ENCODE data around the gene STX18. TPM values are rescaled to one million over a fixed set of nuclear protein-coding genes. Genes with fewer than 3 reads are reported as not detected.

Gene STX18
- total and polyA plus RNA-seq, 10 of the 15 experiments (the other 5 are each of a cell fraction or from before 2014, with no cell fraction given) = 8.2 to 46.6 (median 31.1) TPM

DNA sequence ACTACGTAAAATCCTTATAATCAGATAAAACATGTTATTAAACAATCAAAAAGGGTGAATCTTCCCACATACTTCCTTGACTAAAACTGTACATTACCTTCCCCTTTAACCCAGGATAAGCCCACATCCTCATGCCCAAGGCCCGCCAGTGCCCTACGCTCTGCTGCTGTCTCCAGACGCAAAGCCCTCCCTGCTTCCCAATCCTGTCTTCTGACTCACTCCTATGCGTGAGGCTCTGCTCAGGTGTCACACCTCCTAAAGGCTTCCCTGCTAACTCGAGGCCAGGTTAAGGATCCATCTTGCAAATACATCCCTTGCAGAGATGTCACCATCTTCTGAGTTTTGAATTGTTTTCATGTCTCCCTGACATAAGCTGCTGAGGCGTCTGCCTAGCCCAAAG is 61.6 kb downstream of the STX18 start:
- H3K9me3 ChIP-seq (replicated peaks; ENCODE audit: control insufficient read depth, insufficient read depth, low read length) = no peaks in the 10 kb centered on the region
- POLR2A ChIA-PET = no interaction called here
- BruUV-seq (replicated peaks) = no TSS peak
- no peak overlapping the region for H3K4me3 ChIP-seq
- no peak overlapping the region for H3K9ac ChIP-seq (ENCODE audit: control insufficient read depth, insufficient read depth, low read length)
- no peaks in the 10 kb centered on the region; the same call in 1 of the 2 replicates for H3K79me2 ChIP-seq (ENCODE audit: control insufficient read depth, insufficient read depth, low read length)
- intact Hi-C loops (cut with micrococcal nuclease; ENCODE audit: unreplicated experiment) (no loop called here), in situ Hi-C loops (cut with MboI) (loop anchor here (5.0 to 10.0 kb wide), 2 partner anchors 407 to 1335 kb away; no protein-coding TSS in a partner anchor)
- no peak overlapping the region for H3K27ac ChIP-seq (ENCODE audit: control insufficient read depth, insufficient read depth)
- H3K36me3 ChIP-seq (ENCODE audit: control insufficient read depth in 2 of 2, insufficient read depth in 2 of 2, low read length in 1 of 2) = peaks cover 0 to 5% of the 10 kb centered on the region in 2 experiments; a peak in 1 of 4 replicates
- RAD21 ChIA-PET (ENCODE audit: unreplicated experiment) = interaction anchor here (0.9 kb wide), 1 partner anchor 10 kb away, joined by 4 read pairs; no protein-coding TSS in a partner anchor
- CTCF ChIA-PET = interaction anchor here (1.3 to 2.3 kb wide), 4 partner anchors 8 to 41 kb away, joined by 3 to 6 read pairs (median 5); no protein-coding TSS in a partner anchor
- H4K20me1 ChIP-seq (ENCODE audit: control insufficient read depth, insufficient read depth) = no peaks in the 10 kb centered on the region
- ATAC-seq = no peak
- no peak overlapping the region for H3K4me2 ChIP-seq (ENCODE audit: control insufficient read depth, insufficient read depth)
- H2AFZ ChIP-seq (ENCODE audit: control insufficient read depth, low read depth, low read length) = no peak overlapping the region
- H3K4me1 ChIP-seq (ENCODE audit: control insufficient read depth, insufficient read depth, low read length) = no peaks in the 10 kb centered on the region
- WGBS (ENCODE audit: insufficient coverage, insufficient replicate concordance, low lambda C conversion rate, missing lambda C conversion rate) = 89% methylated on average over 7 of the region's 7 CpGs
- DNase-seq (ENCODE audit: low read depth, low spot score) = no peak
- SMC1A ChIA-PET (ENCODE audit: uncharacterized antibody, unreplicated experiment) = no interaction called here
- FAIRE-seq = no peak
- H3K27me3 ChIP-seq (replicated peaks in 1 of 2; ENCODE audit: control insufficient read depth in 2 of 2, insufficient read depth in 2 of 2, low read length in 1 of 2) = no peaks in the 10 kb centered on the region
- TF ChIP-seq TBL1XR1 (IDR thresholded peaks at IDR 0.05; ENCODE audit: low read depth, low read length) (no peak), POU2F2 (IDR thresholded peaks at IDR 0.05; ENCODE audit: borderline replicate concordance, low read depth, low read length) (no peak), EGR1 (IDR thresholded peaks at IDR 0.05; ENCODE audit: borderline replicate concordance in 1 of 2, low read depth in 2 of 2, low read length in 2 of 2) (no peak), NFYB (IDR thresholded peaks at IDR 0.05; ENCODE audit: insufficient read depth, low read depth, low read length) (no peak), CHD2 (IDR thresholded peaks at IDR 0.05; ENCODE audit: borderline replicate concordance, low read depth, low read length) (no peak), ASH2L (IDR thresholded peaks at IDR 0.05; ENCODE audit: borderline replicate concordance, low read depth) (no peak), CHD4 (IDR thresholded peaks at IDR 0.05) (no peak)
- TF ChIP-seq, protein P1, sequence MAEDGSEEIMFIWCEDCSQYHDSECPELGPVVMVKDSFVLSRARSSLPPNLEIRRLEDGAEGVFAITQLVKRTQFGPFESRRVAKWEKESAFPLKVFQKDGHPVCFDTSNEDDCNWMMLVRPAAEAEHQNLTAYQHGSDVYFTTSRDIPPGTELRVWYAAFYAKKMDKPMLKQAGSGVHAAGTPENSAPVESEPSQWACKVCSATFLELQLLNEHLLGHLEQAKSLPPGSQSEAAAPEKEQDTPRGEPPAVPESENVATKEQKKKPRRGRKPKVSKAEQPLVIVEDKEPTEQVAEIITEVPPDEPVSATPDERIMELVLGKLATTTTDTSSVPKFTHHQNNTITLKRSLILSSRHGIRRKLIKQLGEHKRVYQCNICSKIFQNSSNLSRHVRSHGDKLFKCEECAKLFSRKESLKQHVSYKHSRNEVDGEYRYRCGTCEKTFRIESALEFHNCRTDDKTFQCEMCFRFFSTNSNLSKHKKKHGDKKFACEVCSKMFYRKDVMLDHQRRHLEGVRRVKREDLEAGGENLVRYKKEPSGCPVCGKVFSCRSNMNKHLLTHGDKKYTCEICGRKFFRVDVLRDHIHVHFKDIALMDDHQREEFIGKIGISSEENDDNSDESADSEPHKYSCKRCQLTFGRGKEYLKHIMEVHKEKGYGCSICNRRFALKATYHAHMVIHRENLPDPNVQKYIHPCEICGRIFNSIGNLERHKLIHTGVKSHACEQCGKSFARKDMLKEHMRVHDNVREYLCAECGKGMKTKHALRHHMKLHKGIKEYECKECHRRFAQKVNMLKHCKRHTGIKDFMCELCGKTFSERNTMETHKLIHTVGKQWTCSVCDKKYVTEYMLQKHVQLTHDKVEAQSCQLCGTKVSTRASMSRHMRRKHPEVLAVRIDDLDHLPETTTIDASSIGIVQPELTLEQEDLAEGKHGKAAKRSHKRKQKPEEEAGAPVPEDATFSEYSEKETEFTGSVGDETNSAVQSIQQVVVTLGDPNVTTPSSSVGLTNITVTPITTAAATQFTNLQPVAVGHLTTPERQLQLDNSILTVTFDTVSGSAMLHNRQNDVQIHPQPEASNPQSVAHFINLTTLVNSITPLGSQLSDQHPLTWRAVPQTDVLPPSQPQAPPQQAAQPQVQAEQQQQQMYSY (CRISPR knock-in tag; IDR thresholded peaks at IDR 0.05) = no peak
- TF ChIP-seq, protein P2, sequence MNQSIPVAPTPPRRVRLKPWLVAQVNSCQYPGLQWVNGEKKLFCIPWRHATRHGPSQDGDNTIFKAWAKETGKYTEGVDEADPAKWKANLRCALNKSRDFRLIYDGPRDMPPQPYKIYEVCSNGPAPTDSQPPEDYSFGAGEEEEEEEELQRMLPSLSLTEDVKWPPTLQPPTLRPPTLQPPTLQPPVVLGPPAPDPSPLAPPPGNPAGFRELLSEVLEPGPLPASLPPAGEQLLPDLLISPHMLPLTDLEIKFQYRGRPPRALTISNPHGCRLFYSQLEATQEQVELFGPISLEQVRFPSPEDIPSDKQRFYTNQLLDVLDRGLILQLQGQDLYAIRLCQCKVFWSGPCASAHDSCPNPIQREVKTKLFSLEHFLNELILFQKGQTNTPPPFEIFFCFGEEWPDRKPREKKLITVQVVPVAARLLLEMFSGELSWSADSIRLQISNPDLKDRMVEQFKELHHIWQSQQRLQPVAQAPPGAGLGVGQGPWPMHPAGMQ (IDR thresholded peaks at IDR 0.05; ENCODE audit: borderline replicate concordance) = no peak
- TF ChIP-seq, protein P3, sequence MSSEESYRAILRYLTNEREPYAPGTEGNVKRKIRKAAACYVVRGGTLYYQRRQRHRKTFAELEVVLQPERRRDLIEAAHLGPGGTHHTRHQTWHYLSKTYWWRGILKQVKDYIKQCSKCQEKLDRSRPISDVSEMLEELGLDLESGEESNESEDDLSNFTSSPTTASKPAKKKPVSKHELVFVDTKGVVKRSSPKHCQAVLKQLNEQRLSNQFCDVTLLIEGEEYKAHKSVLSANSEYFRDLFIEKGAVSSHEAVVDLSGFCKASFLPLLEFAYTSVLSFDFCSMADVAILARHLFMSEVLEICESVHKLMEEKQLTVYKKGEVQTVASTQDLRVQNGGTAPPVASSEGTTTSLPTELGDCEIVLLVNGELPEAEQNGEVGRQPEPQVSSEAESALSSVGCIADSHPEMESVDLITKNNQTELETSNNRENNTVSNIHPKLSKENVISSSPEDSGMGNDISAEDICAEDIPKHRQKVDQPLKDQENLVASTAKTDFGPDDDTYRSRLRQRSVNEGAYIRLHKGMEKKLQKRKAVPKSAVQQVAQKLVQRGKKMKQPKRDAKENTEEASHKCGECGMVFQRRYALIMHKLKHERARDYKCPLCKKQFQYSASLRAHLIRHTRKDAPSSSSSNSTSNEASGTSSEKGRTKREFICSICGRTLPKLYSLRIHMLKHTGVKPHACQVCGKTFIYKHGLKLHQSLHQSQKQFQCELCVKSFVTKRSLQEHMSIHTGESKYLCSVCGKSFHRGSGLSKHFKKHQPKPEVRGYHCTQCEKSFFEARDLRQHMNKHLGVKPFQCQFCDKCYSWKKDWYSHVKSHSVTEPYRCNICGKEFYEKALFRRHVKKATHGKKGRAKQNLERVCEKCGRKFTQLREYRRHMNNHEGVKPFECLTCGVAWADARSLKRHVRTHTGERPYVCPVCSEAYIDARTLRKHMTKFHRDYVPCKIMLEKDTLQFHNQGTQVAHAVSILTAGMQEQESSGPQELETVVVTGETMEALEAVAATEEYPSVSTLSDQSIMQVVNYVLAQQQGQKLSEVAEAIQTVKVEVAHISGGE (CRISPR knock-in tag; IDR thresholded peaks at IDR 0.05) = no peak
- TF ChIP-seq, protein P4, sequence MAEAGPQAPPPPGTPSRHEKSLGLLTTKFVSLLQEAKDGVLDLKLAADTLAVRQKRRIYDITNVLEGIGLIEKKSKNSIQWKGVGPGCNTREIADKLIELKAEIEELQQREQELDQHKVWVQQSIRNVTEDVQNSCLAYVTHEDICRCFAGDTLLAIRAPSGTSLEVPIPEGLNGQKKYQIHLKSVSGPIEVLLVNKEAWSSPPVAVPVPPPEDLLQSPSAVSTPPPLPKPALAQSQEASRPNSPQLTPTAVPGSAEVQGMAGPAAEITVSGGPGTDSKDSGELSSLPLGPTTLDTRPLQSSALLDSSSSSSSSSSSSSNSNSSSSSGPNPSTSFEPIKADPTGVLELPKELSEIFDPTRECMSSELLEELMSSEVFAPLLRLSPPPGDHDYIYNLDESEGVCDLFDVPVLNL (IDR thresholded peaks at IDR 0.05; ENCODE audit: low read depth, low read length) = no peak
- TF ChIP-seq, protein P5, sequence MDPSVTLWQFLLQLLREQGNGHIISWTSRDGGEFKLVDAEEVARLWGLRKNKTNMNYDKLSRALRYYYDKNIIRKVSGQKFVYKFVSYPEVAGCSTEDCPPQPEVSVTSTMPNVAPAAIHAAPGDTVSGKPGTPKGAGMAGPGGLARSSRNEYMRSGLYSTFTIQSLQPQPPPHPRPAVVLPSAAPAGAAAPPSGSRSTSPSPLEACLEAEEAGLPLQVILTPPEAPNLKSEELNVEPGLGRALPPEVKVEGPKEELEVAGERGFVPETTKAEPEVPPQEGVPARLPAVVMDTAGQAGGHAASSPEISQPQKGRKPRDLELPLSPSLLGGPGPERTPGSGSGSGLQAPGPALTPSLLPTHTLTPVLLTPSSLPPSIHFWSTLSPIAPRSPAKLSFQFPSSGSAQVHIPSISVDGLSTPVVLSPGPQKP (IDR thresholded peaks at IDR 0.05; ENCODE audit: low read depth, low read length) = no peak
